WTC11 (cell line): ENCODE results near the gene WTAP. TPM values are rescaled to one million over a fixed set of nuclear protein-coding genes. Genes with fewer than 3 reads are reported as not detected.

ENCODE experiments used
- AR ChIP-seq: fragments of 250-450 bp; sonication (Bioruptor Pico); IDR thresholded peaks from 2 replicates; pipeline ENCODE4 v1.9.0; 2021; ENCODE audit warnings: mild to moderate bottlenecking
- ATF1 ChIP-seq: sonication (generic); formaldehyde crosslinking; IDR thresholded peaks from 2 replicates; pipeline ENCODE4 v1.8.1; 2023; ENCODE audit warnings: mild to moderate bottlenecking, moderate library complexity, missing genetic modification reagents
- ELF4 ChIP-seq: sonication (generic); formaldehyde crosslinking; IDR thresholded peaks from 2 replicates; pipeline ENCODE4 v1.8.1; 2022; ENCODE audit warnings: low read depth, mild to moderate bottlenecking, moderate library complexity, missing genetic modification reagents
- FOXJ3 ChIP-seq: sonication (generic); formaldehyde crosslinking; IDR thresholded peaks from 2 replicates; pipeline ENCODE4 v1.9.0; 2021; ENCODE audit warnings: missing genetic modification reagents, mild to moderate bottlenecking, borderline replicate concordance
- FOXK1 ChIP-seq: sonication (generic); formaldehyde crosslinking; IDR thresholded peaks from 2 replicates; pipeline ENCODE4 v1.8.0; 2022; ENCODE audit warnings: mild to moderate bottlenecking, moderate library complexity, missing genetic modification reagents
- FOXP4 ChIP-seq: sonication (generic); formaldehyde crosslinking; IDR thresholded peaks from 2 replicates; pipeline ENCODE4 v1.8.0; 2022; ENCODE audit warnings: mild to moderate bottlenecking, missing genetic modification reagents
- HMGXB4 ChIP-seq: sonication (generic); formaldehyde crosslinking; IDR thresholded peaks from 2 replicates; pipeline ENCODE4 v1.8.1; 2023; ENCODE audit warnings: mild to moderate bottlenecking, moderate library complexity, missing genetic modification reagents
- IRF2 ChIP-seq: sonication (generic); formaldehyde crosslinking; IDR thresholded peaks from 2 replicates; pipeline ENCODE4 v1.8.0; 2022; ENCODE audit warnings: low read depth, missing genetic modification reagents, borderline replicate concordance
- MAX ChIP-seq: sonication (generic); formaldehyde crosslinking; IDR thresholded peaks from 2 replicates; pipeline ENCODE4 v1.8.0; 2022; ENCODE audit warnings: mild to moderate bottlenecking, missing genetic modification reagents
- MXD4 ChIP-seq: fragments of 250-450 bp; sonication (Bioruptor Pico); IDR thresholded peaks from 2 replicates; pipeline ENCODE4 v1.8.0; 2021; ENCODE audit warnings: mild to moderate bottlenecking, moderate library complexity, borderline replicate concordance
- NR3C1 ChIP-seq: sonication (generic); formaldehyde crosslinking; conservative IDR thresholded peaks from 2 replicates; pipeline ENCODE4 v1.8.1; 2023; ENCODE audit warnings: low read depth, mild to moderate bottlenecking, missing genetic modification reagents
- TCF7 ChIP-seq: sonication (generic); formaldehyde crosslinking; IDR thresholded peaks from 2 replicates; pipeline ENCODE4 v1.8.0; 2022; ENCODE audit warnings: mild to moderate bottlenecking, low read depth, missing genetic modification reagents, moderate library complexity
- ZBTB21 ChIP-seq: sonication (generic); formaldehyde crosslinking; IDR thresholded peaks from 2 replicates; pipeline ENCODE4 v1.8.1; 2023; ENCODE audit warnings: mild to moderate bottlenecking, missing genetic modification reagents, borderline replicate concordance
- ZNF219 ChIP-seq: sonication (generic); formaldehyde crosslinking; IDR thresholded peaks from 2 replicates; pipeline ENCODE4 v1.8.0; 2023; ENCODE audit warnings: missing genetic modification reagents, mild to moderate bottlenecking, borderline replicate concordance
- ZNF263 ChIP-seq: sonication (generic); formaldehyde crosslinking; IDR thresholded peaks from 2 replicates; pipeline ENCODE4 v1.8.1; 2022; ENCODE audit warnings: low read depth, mild to moderate bottlenecking, moderate library complexity, missing genetic modification reagents
- ZNF423 ChIP-seq: fragments of 250-450 bp; sonication (Bioruptor Pico); IDR thresholded peaks from 2 replicates; pipeline ENCODE4 v2.1.2; 2022; ENCODE audit warnings: mild to moderate bottlenecking, moderate library complexity
- ZNF671 ChIP-seq: fragments of 250-450 bp; sonication (Bioruptor Pico); IDR thresholded peaks from 2 replicates; pipeline ENCODE4 v1.8.0; 2021; ENCODE audit warnings: mild to moderate bottlenecking
- total RNA-seq: library from RNA; stranded (reverse); gene quantifications from 3 replicates; pipeline ENCODE4 v1.2.3, GENCODE V29; 2021
- TF ChIP-seq, protein P1 (sequence below): sonication (generic); formaldehyde crosslinking; IDR thresholded peaks from 2 replicates; pipeline ENCODE4 v1.8.1; 2022; ENCODE audit warnings: low read depth, missing genetic modification reagents, borderline replicate concordance
- TF ChIP-seq, protein P2 (sequence below): sonication (generic); formaldehyde crosslinking; IDR thresholded peaks from 2 replicates; pipeline ENCODE4 v1.8.1; 2023; ENCODE audit warnings: mild to moderate bottlenecking, missing genetic modification reagents
- TF ChIP-seq, protein P3 (sequence below): fragments of 250-450 bp; sonication (Bioruptor Pico); IDR thresholded peaks from 2 replicates; pipeline ENCODE4 v1.9.0; 2021; ENCODE audit warnings: mild to moderate bottlenecking, borderline replicate concordance

The WTAP gene
- total RNA-seq, 1 experiment from 2014 or later = 88.8 TPM

GRCh38 chr6:159726918-159727716, at the start of gene WTAP (continued):
- TF ChIP-seq ZBTB21 (CRISPR knock-in tag) (no peak; the same call in 1 of the 2 replicates), FOXP4 (peak; percentile 95), ATF1 (CRISPR knock-in tag) (0 out of 2 replicates have a peak, but pooled peaks have one; percentile 43), NR3C1 (CRISPR knock-in tag) (no peak), ZNF671 (no peak; the same call in 1 of the 2 replicates), ZNF423 (CRISPR knock-in tag) (no peak), ZNF219 (CRISPR knock-in tag) (peak; percentile 72; the same call in 1 of the 2 replicates), ZNF263 (CRISPR knock-in tag) (no peak), HMGXB4 (CRISPR knock-in tag) (peak; percentile 89; the same call in 1 of the 2 replicates), AR (0 out of 2 replicates have a peak, but pooled peaks have one; percentile 25), ELF4 (peak; percentile 94; the same call in 1 of the 2 replicates), IRF2 (CRISPR knock-in tag) (no peak), MXD4 (CRISPR knock-in tag) (no peak), MAX (CRISPR knock-in tag) (peak; percentile 98), FOXK1 (CRISPR knock-in tag) (peak; percentile 95), TCF7 (no peak), FOXJ3 (CRISPR knock-in tag) (no peak)
- TF ChIP-seq, protein P1, sequence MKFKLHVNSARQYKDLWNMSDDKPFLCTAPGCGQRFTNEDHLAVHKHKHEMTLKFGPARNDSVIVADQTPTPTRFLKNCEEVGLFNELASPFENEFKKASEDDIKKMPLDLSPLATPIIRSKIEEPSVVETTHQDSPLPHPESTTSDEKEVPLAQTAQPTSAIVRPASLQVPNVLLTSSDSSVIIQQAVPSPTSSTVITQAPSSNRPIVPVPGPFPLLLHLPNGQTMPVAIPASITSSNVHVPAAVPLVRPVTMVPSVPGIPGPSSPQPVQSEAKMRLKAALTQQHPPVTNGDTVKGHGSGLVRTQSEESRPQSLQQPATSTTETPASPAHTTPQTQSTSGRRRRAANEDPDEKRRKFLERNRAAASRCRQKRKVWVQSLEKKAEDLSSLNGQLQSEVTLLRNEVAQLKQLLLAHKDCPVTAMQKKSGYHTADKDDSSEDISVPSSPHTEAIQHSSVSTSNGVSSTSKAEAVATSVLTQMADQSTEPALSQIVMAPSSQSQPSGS (CRISPR knock-in tag) = no peak
- TF ChIP-seq, protein P2, sequence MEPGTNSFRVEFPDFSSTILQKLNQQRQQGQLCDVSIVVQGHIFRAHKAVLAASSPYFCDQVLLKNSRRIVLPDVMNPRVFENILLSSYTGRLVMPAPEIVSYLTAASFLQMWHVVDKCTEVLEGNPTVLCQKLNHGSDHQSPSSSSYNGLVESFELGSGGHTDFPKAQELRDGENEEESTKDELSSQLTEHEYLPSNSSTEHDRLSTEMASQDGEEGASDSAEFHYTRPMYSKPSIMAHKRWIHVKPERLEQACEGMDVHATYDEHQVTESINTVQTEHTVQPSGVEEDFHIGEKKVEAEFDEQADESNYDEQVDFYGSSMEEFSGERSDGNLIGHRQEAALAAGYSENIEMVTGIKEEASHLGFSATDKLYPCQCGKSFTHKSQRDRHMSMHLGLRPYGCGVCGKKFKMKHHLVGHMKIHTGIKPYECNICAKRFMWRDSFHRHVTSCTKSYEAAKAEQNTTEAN = no peak
- TF ChIP-seq, protein P3, sequence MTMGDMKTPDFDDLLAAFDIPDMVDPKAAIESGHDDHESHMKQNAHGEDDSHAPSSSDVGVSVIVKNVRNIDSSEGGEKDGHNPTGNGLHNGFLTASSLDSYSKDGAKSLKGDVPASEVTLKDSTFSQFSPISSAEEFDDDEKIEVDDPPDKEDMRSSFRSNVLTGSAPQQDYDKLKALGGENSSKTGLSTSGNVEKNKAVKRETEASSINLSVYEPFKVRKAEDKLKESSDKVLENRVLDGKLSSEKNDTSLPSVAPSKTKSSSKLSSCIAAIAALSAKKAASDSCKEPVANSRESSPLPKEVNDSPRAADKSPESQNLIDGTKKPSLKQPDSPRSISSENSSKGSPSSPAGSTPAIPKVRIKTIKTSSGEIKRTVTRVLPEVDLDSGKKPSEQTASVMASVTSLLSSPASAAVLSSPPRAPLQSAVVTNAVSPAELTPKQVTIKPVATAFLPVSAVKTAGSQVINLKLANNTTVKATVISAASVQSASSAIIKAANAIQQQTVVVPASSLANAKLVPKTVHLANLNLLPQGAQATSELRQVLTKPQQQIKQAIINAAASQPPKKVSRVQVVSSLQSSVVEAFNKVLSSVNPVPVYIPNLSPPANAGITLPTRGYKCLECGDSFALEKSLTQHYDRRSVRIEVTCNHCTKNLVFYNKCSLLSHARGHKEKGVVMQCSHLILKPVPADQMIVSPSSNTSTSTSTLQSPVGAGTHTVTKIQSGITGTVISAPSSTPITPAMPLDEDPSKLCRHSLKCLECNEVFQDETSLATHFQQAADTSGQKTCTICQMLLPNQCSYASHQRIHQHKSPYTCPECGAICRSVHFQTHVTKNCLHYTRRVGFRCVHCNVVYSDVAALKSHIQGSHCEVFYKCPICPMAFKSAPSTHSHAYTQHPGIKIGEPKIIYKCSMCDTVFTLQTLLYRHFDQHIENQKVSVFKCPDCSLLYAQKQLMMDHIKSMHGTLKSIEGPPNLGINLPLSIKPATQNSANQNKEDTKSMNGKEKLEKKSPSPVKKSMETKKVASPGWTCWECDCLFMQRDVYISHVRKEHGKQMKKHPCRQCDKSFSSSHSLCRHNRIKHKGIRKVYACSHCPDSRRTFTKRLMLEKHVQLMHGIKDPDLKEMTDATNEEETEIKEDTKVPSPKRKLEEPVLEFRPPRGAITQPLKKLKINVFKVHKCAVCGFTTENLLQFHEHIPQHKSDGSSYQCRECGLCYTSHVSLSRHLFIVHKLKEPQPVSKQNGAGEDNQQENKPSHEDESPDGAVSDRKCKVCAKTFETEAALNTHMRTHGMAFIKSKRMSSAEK (CRISPR knock-in tag) = peak; percentile 15; the same call in 1 of the 2 replicates
